ENCODE results near the gene CDK10.
"Not testable (repeated sequence)": the region's sequence is repeated elsewhere in the genome, so short reads cannot be mapped to it uniquely, and the experiment has no call there.

The CDK10 gene

GRCh38 chr16:89686520-89687091 lies at the start of gene CDK10:
CDK10 (plus strand) TSS chr16:89686689; CDS start chr16:89686711, 22 bp downstream.
- peak; percentile 86 for DNase-seq

- no peak for DNase-seq
These were observed 49.1 kb upstream of the CDK10 start for GRCh38 chr16:89637379-89637778.

DNA sequence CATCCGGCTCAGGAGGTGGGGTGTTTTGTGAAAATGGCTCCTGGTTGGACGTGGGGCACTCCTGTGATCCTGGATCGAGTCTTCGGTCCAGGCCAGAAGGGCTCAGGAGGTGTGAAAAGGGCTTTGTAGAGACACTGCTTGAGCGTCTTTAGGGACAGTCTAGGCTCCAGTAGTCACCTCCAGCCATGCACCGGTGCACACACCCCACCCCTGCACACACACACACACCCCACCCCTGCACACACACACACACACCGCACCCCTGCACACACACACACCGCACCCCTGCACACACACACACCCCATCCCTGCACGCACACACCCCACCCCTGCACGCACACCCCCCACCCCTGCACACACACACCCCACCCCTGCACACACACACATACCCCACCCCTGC lies 48.0 kb upstream of the CDK10 start:
- DNase-seq = no peak

GRCh38 chr16:89639385-89639784 lies 47.1 kb upstream of the CDK10 start:
- DNase-seq = no peak

DNA sequence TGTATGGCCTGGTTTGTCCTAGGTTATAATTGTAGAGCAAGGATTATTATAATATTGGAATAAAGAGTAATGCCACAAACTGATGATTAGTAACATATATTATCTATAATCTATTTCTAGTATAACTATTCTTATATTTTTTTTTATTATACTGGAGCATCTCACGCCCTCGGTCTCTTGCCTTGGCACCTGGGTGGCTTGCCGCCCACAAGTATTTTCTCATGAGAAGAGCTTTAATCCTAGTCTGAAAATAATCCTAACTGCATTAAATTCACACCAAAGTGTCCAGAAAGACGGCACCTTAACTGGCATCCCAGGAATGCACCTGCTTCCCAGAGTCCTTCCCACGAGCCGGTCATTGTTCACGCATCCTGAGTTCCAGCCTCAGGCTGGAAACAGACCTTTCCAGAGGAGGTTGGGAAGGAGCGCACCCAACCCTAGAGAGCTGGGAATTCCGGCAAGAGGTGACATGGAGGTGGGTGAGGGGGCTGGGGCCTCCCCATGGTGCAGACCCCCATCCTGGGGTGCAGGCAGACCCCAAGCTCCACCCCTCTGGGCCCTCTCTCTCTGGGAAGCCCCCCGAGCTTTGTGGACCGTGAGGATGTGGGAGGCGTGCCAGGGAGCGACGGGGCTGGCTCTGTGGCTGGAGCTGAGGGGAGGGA lies 44.9 kb upstream of the CDK10 start:
- no peak for DNase-seq

DNA sequence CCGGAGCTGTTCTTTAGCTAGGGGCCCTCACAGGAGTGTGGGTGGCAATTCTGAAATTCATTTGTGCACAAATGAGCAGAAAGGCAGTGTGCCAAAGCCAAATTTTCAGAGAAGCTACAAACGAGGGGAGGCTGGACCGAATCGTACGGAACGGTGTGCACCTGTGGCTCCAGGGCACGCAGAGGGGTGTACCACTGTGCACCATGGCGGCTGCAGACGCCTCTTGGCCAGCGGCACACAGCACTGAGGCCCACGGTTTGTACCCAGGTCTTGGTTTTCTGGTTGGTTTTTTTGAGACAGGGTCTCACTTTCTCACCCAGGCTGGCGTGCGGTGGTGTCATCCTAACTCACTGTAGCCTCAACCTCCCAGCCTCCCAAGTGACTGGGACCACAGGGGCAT lies 43.9 kb upstream of the CDK10 start:
- DNase-seq = no peak

- no peak for DNase-seq
These were observed 42.7 kb upstream of the CDK10 start for GRCh38 chr16:89643769-89644300.

GRCh38 chr16:89645122-89645521 lies 41.4 kb upstream of the CDK10 start:
- DNase-seq = no peak

- no peak for DNase-seq
These were observed 40.2 kb upstream of the CDK10 start for GRCh38 chr16:89646270-89646669.

DNA sequence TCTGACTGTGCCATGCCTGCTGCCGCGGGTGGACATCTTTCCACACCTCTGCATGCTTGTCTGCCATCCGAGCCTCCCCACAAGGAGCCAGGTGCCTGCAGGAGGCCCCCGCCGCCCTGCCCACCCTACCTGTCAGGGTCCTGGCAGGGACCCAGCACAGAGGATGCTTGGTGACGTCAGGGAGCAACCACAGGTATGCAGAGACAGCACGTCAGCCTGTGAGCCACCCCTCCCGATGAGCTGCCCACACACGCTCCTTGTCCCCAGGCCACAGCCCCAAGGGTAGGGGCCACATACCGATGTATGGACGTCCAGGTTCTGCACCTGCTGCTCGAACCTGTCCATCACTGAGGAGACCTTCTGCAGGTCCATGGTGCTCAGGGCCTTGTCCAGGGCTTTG lies 39.6 kb upstream of the CDK10 start:
- no peak for DNase-seq

- DNase-seq = no peak
These were observed 34.9 kb upstream of the CDK10 start for GRCh38 chr16:89651584-89651983.

GRCh38 chr16:89653656-89654295 lies 32.7 kb upstream of the CDK10 start:
- no peak for DNase-seq

DNA sequence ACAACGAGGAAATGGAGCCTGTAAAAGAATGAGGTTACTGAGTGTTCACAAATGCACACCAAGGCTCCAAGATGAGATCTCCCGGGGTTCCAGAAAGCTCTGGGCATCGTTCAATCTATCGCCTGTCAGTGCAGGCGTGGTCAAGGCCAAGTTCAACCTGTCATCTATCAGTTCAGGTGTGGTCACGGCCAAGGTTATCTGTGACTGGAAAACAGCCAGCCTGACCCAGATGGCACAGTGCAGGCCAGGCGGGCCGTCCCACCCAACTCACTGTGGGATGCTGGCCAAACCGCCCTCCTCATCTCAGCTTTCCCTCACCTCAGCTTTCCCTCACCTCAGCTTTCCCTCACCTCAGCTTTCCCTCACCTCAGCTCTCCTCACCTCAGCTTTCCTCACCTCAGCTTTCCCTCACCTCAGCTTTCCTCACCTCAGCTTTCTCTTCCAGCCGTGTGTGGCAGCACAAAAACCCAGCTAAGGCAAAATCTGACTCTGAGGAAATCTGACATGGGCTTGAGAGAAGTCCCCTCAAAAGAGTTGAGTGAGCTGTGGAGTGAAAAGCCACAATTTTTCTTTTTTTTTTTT lies 31.3 kb upstream of the CDK10 start:
- no peak for DNase-seq

DNA sequence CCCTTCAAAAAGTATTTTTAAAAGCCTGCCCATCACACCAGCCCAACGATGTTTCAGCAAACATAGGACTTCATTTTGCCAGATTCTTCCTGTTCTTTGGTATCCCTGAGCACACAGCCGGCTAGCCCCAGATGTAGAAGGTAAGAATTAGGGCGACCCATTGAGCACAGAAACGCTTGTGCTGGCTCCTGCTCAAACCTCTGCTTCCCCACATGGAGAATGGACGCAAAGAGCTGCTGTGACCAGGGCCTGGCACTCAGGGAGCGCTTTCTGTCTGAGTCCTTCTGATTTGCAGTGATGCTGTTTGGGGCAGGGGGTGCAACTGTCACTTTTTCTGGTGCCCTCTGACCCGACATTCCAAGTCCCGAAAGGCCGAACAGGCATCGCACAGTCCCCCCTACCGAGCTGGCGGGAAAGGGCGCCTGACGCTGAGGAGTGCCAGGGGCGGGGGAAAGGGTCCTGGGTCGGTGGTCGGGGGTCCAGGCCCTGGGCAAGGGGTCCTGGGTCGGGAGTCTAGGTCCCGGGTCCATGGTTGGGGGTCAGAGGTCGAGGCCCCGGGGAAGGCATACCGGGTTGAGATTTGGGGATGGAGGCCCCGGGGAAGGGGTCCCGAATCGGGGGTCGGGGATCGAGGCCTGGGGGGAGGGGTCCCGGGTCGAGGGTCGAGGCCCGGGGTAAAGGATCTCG lies 29.9 kb upstream of the CDK10 start:
- DNase-seq = no peak

DNA sequence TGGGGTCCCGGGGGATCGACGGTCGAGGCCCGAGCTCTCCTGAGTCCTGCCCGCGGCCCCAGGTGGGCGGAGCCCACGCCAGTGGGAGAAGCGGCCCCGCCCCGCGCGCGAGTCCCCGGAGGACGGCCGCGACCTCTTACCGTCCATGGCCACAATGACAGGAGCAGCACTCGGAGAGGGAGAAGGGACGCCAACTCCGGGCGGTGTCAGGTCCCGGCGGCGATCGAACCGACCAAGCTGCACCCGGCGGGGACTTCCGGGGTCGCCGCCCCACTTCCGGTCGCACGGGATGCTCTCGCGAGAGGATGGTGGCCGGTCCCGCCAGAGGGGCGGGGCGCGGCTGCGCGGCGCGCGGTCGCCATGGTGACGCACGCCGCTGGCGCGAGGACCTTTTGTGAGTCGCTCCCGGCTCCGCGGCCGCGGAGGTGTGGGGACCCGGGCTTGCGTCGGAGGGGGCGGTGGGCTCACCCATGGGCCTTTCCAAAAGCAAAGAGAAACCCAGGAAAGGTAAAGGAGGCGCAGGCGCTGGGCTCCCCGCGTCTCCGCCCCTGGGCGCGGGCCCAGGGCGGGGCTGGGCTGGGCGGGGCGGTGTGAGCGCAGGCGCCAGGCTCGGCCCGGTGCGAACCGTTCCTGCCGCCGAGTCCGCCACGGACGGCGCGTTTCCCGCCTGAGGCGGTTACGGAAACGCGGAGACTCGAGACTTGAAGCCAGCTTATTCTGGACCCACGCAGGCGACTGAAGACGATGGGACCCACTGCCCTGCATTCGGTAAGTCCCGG lies 28.9 kb upstream of the CDK10 start, which contains the start of the genes CHMP1A and SPATA33:
CHMP1A (minus strand) TSS at position 267 of the 779 bp plus-strand sequence; CDS start at position 147, 120 bp downstream.
SPATA33 (plus strand) TSS at position 395 of the 779 bp plus-strand sequence; CDS start at position 471, 76 bp downstream.
- peak; percentile 75 for DNase-seq

DNA sequence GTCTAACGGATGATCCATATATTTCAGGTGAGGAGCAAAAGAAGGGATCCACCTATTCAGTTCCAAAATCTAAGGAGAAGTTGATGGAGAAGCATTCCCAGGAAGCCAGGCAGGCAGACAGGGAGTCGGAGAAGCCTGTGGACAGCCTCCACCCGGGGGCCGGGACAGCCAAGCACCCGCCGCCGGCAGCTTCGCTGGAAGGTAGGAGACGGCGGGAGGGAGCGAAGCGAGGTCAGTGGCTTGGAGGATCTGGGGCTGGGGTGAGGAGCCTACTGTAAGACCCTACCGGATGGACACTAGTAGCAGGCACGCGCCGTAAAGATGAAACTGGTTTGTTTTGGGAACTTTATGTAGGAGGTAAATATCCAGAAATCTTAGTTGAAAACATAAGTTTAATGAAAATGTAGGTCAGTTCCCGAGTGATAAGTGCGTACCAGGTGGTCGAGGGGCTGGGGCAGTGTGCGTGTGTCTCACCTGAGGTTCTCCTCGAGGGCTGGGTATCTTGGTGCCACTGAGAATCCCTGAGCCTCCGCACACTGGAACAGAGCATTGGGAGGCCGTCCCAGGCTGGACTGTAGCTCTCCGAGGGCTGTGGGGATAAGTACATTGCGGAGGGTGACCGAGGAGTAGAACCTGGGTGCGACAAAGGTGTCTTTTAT lies 28.1 kb upstream of the CDK10 start:
- no peak for DNase-seq

GRCh38 chr16:89660146-89660545 lies 26.3 kb upstream of the CDK10 start:
- no peak for DNase-seq

GRCh38 chr16:89661215-89661614 lies 25.3 kb upstream of the CDK10 start:
- DNase-seq = no peak

DNA sequence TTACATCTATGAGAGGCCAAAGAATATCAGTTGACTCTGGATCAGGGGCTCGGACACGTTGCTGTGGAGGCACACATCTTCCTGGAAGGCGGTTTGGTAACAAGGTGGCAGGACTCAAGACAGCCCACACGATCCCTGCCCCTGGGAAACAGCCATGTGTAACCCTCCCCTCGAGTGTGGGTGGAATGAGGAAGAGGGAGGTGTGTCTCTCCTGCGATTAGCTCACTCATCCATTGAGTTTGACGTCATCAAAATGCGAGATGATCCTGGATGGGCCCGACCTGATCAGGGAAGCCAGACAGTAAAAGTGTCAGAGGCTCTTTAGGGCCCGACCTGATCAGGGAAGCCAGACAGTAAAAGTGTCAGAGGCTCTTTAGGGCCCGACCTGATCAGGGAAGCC lies 22.3 kb upstream of the CDK10 start:
- DNase-seq = not testable (repeated sequence)

DNA sequence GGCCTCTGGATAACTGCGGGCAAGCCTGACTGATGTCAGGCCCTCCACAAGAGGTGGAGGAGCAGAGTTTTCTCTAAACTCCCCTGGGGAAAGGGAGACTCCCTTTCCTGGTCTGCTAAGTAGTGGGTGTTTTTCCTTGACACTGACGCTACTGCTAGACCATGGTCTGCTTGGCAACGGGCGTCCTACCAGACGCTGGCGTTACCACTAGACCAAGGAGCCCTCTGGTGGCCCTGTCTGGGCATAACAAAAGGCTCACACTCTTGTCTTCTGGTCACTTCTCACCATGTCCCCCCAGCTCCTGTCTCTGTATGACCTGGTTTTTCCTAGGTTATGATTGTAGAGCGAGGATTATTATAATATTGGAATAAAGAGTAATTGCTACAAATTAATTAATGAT lies 19.5 kb upstream of the CDK10 start:
- not testable (repeated sequence) for DNase-seq

DNA sequence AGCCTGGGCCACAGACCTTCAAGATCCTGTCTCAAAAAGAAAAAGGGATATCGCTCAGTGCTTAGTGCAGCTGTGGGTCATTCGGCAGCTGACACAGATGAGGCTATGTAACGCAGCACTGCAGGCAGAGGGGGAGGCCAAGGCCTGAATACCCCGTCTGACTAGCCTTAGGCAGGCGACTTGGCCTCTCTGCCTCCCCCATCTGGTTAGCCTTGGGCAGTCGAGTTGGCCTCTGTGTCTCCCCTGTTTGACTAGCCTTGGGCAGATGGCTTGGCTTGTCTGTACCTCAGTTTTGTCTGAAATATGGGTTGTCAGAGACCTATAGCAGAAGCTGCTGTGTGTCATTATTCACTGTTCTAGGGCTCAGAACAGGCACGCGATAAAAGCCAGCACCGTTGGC lies 18.9 kb upstream of the CDK10 start:
- DNase-seq = no peak

- DNase-seq = no peak
These were observed 17.7 kb upstream of the CDK10 start for GRCh38 chr16:89668790-89669158.

Data from GOT3 (cell line).